ENCODE measurements around the gene TMEM247. TPM values are rescaled to one million over a fixed set of nuclear protein-coding genes. Genes with fewer than 3 reads are reported as not detected.

Gene TMEM247
- total and polyA plus RNA-seq, 10 of the 15 experiments (the other 5 are each of a cell fraction or from before 2014, with no cell fraction given): not detected

GRCh38 chr2:46503686-46504085 lies 24.3 kb downstream of the TMEM247 start:
- no peak for DNase-seq (ENCODE audit: low read depth, low spot score)
- Histone ChIP-seq H3K36me3 (ENCODE audit: control insufficient read depth in 2 of 2, insufficient read depth in 2 of 2, low read length in 1 of 2) (no peaks in the 10 kb centered on the region), H4K20me1 (ENCODE audit: control insufficient read depth, insufficient read depth) (no peaks in the 10 kb centered on the region), H2AFZ (ENCODE audit: control insufficient read depth, low read depth, low read length) (no peak overlapping the region), H3K4me3 (no peak overlapping the region), H3K27me3 (replicated peaks in 1 of 2; ENCODE audit: control insufficient read depth in 2 of 2, insufficient read depth in 2 of 2, low read length in 1 of 2) (no peaks in the 10 kb centered on the region), H3K9ac (ENCODE audit: control insufficient read depth, insufficient read depth, low read length) (no peak overlapping the region), H3K4me1 (ENCODE audit: control insufficient read depth, insufficient read depth, low read length) (no peaks in the 10 kb centered on the region), H3K9me3 (replicated peaks; ENCODE audit: control insufficient read depth, insufficient read depth, low read length) (no peaks in the 10 kb centered on the region), H3K27ac (ENCODE audit: control insufficient read depth, insufficient read depth) (no peak overlapping the region), H3K4me2 (ENCODE audit: control insufficient read depth, insufficient read depth) (no peak overlapping the region), H3K79me2 (ENCODE audit: control insufficient read depth, insufficient read depth, low read length) (no peaks in the 10 kb centered on the region)
- WGBS (ENCODE audit: insufficient coverage, insufficient replicate concordance, low lambda C conversion rate, missing lambda C conversion rate): 32% methylated on average over 4 of the region's 4 CpGs
- SMC1A ChIA-PET (ENCODE audit: uncharacterized antibody, unreplicated experiment): interaction anchor here (0.9 to 1.8 kb wide), 2 partner anchors 35 to 37 kb away, joined by 3 to 4 read pairs; no protein-coding TSS in a partner anchor
- no peak for ATAC-seq
- TF ChIP-seq, protein P1, sequence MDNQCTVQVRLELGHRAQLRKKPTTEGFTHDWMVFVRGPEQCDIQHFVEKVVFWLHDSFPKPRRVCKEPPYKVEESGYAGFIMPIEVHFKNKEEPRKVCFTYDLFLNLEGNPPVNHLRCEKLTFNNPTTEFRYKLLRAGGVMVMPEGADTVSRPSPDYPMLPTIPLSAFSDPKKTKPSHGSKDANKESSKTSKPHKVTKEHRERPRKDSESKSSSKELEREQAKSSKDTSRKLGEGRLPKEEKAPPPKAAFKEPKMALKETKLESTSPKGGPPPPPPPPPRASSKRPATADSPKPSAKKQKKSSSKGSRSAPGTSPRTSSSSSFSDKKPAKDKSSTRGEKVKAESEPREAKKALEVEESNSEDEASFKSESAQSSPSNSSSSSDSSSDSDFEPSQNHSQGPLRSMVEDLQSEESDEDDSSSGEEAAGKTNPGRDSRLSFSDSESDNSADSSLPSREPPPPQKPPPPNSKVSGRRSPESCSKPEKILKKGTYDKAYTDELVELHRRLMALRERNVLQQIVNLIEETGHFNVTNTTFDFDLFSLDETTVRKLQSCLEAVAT (IDR thresholded peaks at IDR 0.05): no peak
- TF ChIP-seq CHD1 (IDR thresholded peaks at IDR 0.05; ENCODE audit: low read depth, low read length) (no peak), SP1 (IDR thresholded peaks at IDR 0.05; ENCODE audit: low read depth, low read length) (no peak), CBX3 (IDR thresholded peaks at IDR 0.05; ENCODE audit: borderline replicate concordance, low read depth) (no peak), RFX5 (IDR thresholded peaks at IDR 0.05; ENCODE audit: low read depth, low read length) (no peak), ATF7 (IDR thresholded peaks at IDR 0.05; ENCODE audit: low read depth) (no peak), ATF2 (IDR thresholded peaks at IDR 0.05; ENCODE audit: low read length) (no peak), E4F1 (IDR thresholded peaks at IDR 0.05; ENCODE audit: borderline replicate concordance, partially characterized antibody) (no peak)
- TF ChIP-seq, protein P2, sequence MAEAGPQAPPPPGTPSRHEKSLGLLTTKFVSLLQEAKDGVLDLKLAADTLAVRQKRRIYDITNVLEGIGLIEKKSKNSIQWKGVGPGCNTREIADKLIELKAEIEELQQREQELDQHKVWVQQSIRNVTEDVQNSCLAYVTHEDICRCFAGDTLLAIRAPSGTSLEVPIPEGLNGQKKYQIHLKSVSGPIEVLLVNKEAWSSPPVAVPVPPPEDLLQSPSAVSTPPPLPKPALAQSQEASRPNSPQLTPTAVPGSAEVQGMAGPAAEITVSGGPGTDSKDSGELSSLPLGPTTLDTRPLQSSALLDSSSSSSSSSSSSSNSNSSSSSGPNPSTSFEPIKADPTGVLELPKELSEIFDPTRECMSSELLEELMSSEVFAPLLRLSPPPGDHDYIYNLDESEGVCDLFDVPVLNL (IDR thresholded peaks at IDR 0.05; ENCODE audit: low read depth, low read length): no peak
- in situ Hi-C loops (cut with MboI) (no loop called here), intact Hi-C loops (cut with micrococcal nuclease; ENCODE audit: unreplicated experiment) (no loop called here)
- POLR2A ChIA-PET: interaction anchor here (0.6 kb wide), 1 partner anchor 595 kb away, joined by 3 read pairs; no protein-coding TSS in a partner anchor
- RAD21 ChIA-PET (ENCODE audit: unreplicated experiment): interaction anchor here (1.1 kb wide), 1 partner anchor 10 kb away, joined by 4 read pairs; no protein-coding TSS in a partner anchor
- CTCF ChIA-PET: no interaction called here
- no TSS peak for BruUV-seq (replicated peaks)
- no peak for FAIRE-seq

Measured in GM12878 (cell line).